HCEC 1CT (cell line): ENCODE results near the gene ACADVL.
"Not testable (repeated sequence)": the region's sequence is repeated elsewhere in the genome, so short reads cannot be mapped to it uniquely, and the experiment has no call there.

Experiments
- DNase-seq: peaks from one replicate; pipeline ENCODE4 v3.0.0-alpha.2; 2017

The ACADVL gene

DNA sequence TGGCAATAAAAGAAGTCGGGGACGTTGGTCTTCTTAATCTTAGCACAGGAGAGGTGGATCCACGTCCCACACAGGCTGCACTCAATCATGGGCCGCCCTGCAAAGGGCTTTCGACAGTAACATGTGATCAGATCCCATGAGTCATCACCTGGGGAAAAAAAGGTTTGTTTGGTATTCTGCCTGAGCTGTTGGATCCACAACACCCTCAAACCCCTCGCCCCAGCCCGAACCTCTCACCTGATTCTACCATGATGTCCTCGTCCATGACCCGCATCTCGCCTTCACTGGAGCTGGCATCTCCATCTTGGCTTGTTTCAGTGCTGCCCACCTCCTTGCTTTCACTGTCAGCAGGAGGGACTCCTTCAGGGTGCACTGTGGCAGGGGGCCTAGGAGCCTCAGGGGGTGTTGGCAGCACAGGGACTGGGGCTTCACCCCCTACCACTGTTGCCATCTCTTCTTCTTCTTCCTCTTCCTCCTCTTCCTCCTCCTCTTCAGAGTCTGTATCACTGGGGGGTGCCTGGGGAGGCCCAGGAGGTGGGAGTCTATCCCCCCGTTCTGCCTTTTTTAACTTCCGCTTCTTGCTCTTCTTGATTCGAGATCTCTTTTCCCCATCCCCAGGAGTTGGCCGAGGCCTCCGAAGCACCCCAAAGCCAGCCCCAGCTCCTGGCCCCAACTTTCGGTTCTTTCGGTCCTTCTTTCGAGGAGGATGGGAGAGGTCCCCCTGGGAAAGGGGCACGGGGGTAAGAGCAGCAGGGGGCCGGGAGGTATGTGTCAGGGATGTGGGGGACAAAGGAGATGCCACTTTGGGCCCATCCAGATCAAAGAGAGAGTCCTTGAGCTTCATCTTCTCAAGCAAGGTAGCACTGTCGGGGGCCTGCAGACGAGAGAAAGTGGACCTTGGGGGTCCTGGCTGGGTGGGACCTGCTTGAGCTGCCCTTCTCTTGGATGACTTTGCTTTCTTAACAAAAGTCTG is 16.2 kb downstream of the ACADVL start:
- peak; percentile 29 for DNase-seq

DNA sequence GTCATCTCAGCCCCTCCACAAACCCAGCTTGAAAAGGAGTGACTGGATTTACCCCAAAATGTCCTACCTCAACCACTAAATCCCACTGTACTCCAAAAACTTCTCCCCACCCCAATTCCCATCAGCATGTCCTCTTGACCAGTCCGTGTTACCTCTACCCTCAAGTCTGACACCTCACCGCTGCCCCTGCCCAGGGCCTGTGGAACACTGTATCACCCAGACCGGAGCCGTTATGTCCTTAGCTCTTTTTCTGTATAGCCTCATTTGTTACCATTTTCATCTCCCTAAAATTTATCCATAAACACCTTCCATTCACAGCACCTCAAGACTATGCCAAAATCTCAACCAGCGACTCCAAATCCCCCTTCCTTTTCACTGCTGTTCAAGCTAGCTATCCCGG is 17.1 kb downstream of the ACADVL start:
- DNase-seq = no peak

DNA sequence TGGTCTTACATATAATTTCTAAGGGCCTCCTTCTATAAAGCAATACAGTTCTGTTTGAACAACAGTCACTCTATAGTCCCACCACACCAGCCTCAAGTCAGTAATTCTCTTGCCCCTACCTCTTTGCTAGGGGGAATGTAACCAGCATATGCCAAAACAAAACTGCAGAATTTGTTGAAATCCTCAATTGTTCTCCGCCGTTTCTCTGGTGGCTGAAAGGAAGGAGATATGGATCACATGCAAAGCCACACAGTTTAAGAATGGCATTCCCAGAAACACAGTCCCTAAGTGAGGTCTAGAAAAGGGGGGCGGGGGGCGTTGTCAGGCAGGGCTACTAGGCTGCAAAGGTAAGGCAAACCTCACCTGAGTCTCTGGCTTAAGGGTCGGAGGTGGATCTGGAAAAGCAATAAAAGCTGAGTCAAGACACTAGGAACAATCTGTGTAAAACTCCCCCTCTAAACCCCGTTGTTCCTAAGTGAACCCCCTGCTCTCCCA is 17.6 kb downstream of the ACADVL start:
- no peak for DNase-seq

DNA sequence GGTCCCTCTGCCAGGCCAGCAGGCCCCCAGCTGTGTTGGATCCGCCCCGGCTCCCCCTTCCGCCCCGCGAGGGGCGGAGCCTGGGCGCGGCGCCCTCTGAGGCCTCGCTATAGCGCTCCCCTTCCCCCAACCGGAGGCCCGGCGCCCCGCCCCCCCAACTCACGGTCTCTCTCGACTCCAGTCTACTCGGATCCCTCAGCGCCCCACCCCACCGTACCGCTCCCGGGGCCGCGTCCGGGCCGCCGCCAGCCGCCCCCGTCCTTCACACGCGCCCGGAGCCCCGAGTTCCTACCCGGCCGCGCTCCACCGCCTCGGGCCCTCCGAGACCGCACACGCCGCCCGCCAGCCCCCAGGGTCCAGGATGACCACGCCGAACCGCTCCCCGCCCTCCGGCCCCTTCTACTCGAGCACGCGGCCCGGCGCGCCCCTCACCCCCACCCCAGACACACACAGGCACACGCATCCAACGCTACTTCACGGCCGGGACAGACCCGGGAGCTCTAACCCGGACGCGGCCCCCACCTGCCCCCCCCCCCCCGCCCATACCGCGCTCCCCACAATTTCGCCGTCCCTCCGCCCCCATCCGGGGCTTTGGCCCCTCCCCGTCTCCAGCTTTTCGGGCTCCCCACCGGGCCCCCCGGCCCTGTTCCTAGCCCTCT is 18.2 kb downstream of the ACADVL start:
- DNase-seq = peak; percentile 55

DNA sequence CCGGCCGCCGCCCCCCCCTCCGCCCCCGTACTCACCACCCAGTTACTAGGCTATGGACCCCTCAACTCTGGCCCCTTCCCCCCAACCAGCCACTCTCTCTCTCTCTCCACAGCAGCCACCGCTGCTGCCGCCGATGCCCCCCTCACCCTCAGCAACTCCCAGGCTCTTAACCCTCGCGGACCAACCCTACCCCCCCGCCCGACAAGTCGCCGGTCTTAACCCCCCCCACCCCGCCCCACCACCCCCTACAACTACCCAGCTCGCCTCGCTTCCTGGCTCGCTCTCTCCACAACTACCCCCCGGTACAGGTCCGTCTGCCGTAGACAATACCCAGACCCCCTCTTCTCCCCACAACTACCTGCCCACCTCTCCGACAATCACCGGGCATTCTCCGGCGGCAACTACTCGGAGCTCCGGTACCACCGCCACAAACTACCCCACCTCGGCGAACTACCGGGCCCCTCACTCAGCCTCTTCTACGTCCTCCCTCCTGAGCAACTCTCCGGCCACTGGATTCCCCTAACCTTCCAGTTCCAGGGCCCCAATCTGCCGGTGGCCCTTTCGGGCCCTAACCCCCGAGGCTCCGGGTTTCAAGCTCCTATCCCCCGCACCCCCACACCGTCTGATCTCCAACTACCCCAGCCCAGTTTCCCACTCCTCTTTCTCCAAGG is 18.8 kb downstream of the ACADVL start:
- no peak for DNase-seq

DNA sequence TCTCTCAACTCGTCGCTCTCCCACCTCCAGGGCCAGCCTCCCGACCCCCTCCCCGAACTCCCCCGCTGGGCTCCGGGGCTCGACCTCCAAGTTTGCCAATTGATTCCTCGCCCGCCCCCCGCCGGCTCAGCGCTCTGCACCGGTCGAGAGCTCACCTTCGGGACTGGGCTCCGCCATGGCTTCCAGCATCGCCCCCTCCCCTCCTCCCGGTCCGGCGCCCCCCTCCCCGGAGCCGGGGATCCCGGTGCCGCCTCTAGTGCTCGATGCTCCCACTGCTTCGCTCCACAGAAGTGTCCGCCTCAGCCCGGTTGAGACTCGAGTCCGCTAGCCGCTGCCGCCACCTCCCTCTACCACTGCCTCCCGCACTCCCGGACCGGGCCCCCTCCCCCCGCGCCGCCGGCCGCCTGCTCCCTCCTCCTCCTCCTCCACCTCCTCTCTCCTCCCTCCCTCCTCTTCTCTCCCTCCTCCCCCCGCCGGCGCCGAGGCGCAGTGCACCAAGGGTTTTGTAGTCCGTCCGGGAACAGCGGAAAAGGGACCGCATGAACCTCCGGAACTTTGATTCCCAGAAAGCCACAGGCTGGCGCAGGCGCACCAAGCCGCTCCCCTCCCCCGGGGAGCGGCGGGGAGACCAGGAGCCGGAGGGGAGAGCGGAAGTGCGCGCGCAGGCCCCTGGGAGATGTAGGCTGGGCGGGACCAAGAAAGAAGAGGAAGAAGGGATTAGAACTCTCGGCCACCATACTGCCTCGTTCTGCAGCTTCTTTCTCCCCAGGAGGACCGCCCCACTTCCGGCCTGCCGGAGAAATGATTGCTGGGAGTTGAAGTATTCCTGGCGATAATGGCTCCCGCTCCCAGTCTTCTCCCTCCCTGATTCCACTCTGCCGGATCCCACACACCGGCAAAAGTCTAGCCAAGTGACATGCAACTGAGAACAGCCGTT is 19.6 kb downstream of the ACADVL start, which contains the start of gene PHF23:
TSS of gene PHF23 (minus strand) at position 367 of the 937 bp plus-strand sequence. CDS start at position 189, 178 bp downstream.
- DNase-seq = peak; percentile 99

DNA sequence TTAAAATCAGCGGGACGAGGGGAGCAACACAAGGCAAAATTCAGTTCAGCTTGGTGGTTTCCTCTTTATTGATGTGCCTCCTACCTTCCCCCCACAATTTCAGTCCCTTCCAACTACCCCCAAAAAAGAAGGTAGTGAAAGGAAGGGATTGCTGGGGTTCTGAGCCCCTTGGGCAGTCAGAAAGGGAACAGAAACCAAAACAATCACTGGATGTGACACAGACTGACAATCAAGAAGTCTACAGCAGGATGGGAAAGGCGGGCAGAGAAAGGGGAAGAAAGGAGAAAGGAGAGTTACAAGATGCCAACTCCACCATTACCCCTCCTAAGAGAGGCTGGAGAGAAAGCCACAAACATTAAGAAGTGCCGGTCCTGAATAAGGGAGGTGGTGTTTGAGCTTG is 20.6 kb downstream of the ACADVL start:
- DNase-seq = no peak

DNA sequence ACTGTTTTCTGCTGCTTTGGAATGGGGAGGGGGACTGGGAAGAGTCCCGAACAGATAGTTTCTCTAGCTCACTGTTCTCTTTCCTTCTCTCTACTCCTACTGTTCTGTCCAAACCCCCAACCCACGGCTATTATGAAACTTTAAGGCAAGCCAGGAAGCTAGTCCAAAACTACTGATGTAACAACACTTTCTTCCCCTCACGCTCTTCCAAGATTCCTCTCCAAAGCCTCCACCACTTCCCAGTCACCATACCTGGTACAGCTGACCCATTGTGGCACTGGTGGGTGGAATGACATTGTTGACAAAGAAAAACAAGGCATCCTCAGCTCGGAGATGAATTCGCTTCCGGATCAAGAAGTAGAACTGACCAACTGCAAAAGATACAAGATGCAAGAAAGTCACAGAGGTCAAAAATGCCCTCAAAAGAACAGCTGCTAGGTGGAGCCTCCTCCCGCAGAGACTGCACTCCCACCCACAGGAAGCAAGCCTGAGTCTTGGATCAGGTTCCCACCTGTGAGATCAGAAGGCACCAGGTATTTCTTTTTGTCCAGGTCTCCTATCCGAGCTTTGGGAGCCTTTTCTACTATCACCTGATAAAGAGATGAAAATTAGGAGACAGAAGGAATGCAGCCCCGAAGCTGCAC is 21.5 kb downstream of the ACADVL start:
- DNase-seq = no peak

DNA sequence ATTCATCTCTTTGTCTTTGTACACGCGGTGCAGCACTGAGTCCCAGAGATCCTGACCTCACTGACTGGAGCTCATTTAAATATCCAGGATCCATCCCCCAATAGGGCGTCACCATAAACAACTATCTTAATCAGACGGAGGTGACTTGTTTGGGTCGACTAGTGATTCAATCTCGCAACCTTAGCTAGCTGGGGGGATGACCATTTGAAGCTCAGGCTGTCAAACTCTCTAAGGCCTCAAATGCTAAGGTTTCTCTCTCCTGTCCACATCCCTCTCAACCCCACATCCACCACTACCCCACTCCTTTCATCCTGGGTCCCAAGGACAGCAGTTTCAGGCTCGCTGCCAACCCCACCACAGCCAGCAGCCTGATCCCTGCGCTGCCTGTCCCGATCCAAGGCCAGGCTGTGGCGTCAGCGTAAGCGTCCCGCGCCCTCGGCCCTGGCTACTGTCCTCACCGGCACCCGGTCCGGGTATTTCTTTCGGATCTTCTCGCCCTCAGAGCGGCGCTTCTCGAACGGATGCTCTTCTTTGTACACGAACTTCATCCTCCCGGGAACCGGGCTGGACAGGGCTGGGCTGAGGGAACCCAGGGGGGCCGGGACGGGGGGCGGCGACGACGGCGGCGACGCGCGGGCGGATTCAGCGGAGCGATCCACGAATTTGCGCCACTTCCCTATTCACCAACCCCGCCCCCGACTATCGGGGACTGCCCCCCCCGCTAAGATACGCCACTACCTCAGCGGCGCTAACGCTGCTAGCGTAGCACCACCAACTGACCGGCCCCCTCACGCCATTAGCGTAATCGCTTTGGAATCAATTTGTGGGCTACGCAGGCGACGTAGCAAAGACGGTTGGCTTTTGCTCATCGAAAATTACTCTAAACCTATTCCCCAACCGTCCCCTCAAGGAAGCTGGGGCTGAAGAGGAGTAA is 22.3 kb downstream of the ACADVL start, which contains the start of gene GABARAP:
TSS of gene GABARAP (minus strand) at position 667 of the 934 bp plus-strand sequence. CDS start at position 548, 119 bp downstream.
- peak; percentile 77 for DNase-seq

DNA sequence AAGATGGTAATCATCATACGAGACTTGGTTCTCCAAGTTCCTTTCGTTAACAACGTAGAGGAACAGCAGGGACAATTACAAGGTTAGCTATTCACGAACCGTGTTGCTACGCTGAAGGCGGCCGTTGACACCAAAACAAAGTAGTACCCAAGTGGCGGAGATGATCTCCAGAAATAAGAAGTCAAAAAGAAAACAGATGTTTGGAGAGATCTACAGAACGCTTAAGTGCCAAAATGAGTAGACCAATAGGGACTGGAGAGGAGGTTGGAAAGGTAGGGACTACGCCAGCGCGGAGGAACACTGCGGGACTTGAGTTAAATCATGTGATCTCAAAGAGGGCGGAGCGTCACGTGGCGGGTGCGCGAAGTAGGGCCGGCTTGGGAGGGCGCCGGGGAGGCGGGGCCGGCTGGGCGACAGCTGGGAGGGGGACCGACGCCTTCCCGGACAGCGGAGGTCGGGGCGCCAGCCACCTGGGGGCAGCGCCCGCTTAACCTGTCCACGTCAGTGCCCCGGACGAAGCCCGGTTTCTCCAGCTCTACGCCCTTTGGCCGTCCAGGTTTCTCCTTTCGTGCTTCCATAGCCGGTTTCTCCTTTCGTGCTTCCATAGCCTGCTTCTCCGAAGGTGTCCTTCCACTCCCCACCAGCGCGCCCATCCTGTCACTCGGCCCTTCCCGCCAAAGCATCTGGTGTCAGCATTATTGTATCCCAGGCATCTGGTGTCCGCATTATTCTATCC is 23.1 kb downstream of the ACADVL start:
- DNase-seq = peak; percentile 89

DNA sequence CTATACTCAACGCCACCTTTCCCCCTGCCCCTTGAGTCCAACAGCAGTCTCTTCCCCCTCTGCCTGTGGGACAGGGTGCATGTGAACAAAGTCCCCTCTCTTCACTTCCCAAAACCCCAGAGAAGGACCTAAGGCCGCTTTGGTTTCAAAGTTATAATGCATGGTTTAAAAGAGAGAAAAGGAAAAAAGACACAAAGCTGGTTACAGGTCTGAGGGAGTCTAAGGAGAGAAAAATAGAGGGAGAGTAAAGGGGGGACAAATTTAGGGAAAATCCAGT is 23.7 kb downstream of the ACADVL start:
- no peak for DNase-seq

DNA sequence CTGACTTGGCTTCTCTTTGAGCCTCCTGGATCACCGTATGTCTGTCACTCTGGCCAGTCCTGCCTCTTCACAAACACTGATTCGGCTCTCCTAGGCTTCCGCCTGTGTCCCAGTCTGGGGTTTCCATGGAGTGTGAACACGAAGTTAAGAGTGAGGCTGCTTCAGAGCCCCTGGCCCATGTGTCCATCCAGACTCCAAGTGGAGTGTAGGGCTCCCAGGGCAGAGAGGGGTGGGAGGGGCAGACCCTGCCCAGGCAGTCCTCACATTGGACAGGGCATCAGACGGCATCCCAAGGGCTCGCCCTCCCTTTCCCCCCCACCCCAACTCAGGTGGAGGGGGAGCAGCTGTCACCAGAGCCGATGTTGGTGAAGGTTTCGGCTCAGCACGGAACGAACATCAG is 24.1 kb downstream of the ACADVL start:
- DNase-seq = not testable (repeated sequence)

DNA sequence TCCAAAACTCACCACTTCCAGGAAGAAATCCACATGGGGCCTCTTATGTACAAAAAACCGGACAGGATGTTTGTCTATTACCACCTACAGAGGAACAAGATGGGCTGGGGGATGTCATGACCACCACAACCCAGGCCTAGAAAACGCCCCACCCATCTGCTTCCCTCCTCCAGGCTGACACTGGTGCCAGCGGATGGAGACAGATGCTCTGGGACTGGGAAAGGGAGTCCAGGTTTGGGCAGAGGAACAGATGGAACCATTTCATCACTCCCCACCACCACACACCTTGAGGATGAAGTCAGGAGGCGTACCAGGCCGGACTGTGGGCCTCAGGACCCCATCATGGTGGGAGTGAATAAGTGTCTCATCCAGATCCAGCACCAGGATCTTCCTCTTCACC is 27.0 kb downstream of the ACADVL start:
- no peak for DNase-seq

DNA sequence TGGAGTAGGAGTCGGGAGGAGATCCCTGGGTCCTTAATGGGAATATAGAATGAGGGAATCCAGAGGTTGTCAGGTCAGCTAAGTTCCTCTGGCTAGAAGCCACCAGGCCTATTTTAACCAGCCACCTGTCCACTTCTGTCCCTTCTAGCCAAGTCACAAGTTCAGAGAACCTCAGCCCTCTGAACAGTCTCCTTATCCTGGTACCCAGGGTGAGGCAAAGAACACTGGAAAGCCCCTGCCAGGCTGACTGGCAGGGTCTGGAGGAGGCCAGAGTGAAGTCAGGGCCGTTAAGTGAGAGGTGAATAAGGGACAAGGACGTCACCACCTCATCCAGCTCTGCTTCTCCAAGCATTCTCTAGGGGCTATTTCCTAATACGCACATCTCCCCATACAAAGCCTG is 29.1 kb downstream of the ACADVL start:
- DNase-seq = no peak

DNA sequence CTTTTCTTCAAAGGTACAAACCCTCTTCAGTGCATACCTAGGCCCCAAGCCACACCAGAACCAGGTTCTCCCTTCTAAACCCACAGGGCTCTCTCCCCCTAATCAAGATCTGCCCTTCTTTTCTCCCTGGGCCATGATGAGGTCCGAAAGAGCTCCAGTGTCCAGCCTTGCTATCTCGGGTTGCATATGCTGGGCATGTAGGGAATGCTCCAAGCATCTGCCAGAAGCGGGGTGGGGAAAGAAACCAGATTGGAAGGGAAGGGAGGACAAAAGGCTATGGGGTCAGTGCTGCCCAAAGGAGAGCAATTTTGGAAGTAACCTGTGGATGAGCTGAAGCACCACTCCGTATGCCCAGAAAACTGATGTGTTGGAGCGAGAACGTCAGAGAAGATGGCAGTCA is 29.5 kb downstream of the ACADVL start:
- no peak for DNase-seq

DNA sequence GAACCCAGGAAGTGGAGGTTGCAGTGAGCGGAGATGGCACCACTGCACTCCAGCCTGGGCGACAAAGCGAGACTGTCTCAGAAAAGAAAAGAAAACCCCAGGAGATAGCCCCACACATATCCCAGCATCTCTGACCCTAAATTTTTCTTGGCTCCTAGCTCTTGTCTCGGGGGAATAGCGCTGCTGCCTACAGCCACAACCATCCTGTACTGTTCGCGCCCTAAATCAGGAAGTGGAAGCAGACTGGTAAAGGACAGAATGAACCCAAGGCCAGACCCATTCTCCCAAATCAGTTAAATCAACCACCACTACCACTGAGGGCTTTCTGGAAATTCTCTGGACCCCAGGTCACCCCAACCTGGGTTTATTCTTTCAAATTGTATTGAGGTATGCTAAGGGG is 30.1 kb downstream of the ACADVL start:
- DNase-seq = no peak

DNA sequence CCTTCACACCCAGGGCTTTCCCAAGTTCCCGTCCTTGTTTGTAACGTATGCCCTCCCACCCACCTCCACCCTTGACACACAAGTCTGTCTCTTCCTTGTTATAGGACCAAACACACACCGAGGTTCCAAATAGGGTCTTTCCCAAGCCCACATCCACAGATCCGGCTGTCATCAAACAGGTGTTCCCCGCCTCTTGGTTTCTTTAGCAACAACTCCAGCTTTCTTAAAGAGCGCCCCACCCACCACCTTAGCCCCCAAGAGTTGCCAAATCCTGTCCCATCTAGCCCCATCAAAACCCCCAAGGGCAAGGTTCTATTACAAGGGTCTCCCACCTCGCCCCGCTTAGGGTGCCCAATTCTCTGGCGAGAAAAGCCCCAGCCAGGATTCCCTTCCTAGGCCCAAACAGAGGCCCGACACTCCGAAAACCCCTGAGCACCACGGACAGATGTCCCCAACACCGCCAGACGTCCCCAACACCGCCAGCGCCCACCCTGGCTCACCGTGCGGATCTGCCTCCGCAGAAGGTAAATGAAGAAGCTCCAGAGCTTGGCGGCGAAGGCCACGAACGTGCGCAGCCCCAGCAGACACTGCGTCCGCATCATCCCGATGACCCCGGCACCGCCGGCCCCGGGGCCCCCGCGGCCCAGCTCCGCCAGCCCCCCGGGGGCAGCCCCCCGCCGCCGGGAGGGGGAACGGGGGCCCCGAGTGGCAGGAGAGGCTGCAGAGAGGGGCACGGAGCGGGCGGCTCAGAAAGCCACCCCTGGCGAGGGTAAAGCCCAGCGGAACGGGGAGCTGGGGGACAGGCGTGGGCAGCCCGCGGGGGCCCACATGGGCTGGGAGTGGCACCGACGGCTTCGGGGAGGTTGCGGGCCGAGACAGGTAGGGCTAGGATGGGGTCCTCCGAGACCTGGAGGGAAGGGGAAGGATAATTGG is 31.2 kb downstream of the ACADVL start:
- no peak for DNase-seq

DNA sequence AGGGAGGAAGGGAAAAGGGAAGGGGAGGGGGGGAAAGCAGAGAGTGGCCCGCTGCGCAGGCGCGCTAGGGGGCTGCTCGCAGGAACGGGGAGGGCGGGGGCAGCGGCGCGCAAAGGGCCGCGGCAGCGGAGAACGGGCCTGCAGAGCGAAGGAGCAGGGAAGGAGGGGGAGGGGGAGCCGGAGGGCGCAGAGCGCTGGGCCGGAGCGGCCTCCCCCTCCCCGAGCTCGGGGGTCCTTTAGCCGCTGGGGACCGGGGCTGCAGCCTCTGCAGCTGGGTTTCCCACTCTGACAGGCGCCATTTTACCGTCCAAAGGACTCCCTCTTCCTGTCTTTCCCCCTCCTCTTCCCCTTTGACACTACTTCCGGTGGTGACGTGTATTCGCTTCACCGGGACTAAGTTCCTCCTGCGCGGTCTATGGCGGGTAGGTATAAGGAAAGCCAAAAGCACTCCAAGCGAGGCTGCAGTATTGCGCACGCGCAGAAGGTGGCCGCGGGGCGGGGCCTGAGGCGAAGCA is 32.0 kb downstream of the ACADVL start, which contains the start of gene CTDNEP1:
TSS of gene CTDNEP1 (minus strand) at position 74 of the 515 bp plus-strand sequence. CDS start 438 bp downstream, outside the sequence.
- DNase-seq = peak; percentile 98
